ENCODE data around the gene UPF1. TPM values are rescaled to one million over a fixed set of nuclear protein-coding genes. Genes with fewer than 3 reads are reported as not detected.

UPF1 gene
- total and polyA plus RNA-seq, 7 donors: 27.6 to 62.1 (median 49.0) TPM

DNA sequence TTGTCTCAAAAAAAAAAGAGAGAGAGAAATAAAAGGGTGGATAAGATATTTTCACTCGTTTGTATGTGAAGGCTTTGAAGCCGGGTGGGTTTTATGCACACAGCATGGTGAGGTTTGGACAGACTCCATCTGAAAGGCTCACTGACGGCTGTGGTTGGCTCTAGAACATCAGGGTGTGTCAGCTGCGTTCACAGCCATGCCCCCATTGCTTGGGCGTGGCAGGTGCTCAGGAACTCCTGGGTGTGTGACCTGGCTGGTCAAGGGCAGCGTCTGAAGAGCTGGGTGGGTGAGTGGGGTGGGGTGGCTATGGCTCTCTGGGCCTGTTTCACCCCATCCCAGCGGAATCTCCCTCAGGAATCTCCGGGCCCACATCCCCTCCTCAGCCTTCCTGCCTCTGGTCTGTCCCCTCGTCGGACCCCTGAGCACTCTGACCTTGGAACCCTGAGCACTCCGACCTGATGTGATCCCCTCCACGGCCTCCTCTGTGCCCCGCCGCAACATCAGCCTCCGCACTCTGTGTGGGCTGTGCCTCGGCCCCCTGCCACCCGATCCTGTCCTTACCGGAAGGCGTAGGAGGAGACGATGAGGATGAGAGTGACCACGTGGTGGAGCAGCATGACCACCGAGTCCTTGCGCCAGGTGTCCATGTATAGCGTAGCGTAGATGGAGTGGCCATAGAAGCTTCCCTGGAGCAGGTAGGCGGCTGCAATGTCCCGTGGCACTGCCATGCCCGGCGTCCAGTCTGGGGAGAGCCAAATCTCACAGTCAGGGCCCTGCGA is 52.0 kb downstream of the UPF1 start:
- no peaks in the 10 kb centered on the region for H3K36me3 ChIP-seq
- WGBS, 2 donors: 41 to 81% methylated on average over 30 of the region's 30 CpGs
- TF ChIP-seq POLR2AphosphoS5 (IDR thresholded peaks at IDR 0.05): no peak
- no peak for TF ChIP-seq EP300 (IDR thresholded peaks at IDR 0.05)
- TF ChIP-seq POLR2A (IDR thresholded peaks at IDR 0.05): no peak
- TF ChIP-seq, protein P1, sequence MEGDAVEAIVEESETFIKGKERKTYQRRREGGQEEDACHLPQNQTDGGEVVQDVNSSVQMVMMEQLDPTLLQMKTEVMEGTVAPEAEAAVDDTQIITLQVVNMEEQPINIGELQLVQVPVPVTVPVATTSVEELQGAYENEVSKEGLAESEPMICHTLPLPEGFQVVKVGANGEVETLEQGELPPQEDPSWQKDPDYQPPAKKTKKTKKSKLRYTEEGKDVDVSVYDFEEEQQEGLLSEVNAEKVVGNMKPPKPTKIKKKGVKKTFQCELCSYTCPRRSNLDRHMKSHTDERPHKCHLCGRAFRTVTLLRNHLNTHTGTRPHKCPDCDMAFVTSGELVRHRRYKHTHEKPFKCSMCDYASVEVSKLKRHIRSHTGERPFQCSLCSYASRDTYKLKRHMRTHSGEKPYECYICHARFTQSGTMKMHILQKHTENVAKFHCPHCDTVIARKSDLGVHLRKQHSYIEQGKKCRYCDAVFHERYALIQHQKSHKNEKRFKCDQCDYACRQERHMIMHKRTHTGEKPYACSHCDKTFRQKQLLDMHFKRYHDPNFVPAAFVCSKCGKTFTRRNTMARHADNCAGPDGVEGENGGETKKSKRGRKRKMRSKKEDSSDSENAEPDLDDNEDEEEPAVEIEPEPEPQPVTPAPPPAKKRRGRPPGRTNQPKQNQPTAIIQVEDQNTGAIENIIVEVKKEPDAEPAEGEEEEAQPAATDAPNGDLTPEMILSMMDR (IDR thresholded peaks at IDR 0.05): no peak

DNA sequence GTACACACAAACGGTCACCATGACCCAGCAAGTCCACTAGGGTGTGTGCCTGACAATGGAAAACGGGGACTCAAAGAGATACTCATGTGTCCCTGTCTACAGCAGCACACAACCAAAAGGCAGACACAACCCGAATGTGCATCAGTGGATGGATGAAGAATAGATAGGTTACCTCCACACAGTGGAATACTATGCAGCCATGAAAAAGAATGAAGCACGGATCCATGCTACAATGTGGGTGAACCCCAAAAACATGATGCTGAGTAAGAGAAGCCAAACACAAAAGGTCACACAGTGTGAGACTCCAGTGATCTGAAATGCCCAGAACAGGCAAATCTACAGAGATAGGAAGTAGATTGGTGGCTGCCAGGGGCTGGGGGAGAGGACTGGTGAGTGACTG is 55.2 kb downstream of the UPF1 start:
- Histone ChIP-seq H3K9me3 (no peaks in the 10 kb centered on the region), H3K27me3 (no peaks in the 10 kb centered on the region), H3K4me3 (no peak overlapping the region), H3K27ac (no peak overlapping the region), H3K4me1 (no peaks in the 10 kb centered on the region), H3K36me3 (no peaks in the 10 kb centered on the region)
- 83 to 88% methylated on average over 4 of the region's 4 CpGs for whole genome bisulfite sequencing, 2 donors
- TF ChIP-seq, protein P1 (IDR thresholded peaks at IDR 0.05): no peak
- TF ChIP-seq EP300 (IDR thresholded peaks at IDR 0.05) (no peak), POLR2A (IDR thresholded peaks at IDR 0.05) (no peak), POLR2AphosphoS5 (IDR thresholded peaks at IDR 0.05) (no peak)
- DNase-seq: no peak
- intact Hi-C loops (cut with DNase I): no loop called here

More for the DNA sequence above, 52.0 kb downstream of the UPF1 start:
- H3K27ac ChIP-seq: no peak overlapping the region
- DNase-seq: no peak
- H3K27me3 ChIP-seq: no peaks in the 10 kb centered on the region
- intact Hi-C loops (cut with DNase I): no loop called here
- no peak overlapping the region for H3K4me3 ChIP-seq
- H3K9me3 ChIP-seq: no peaks in the 10 kb centered on the region
- H3K4me1 ChIP-seq: no peaks in the 10 kb centered on the region

DNA sequence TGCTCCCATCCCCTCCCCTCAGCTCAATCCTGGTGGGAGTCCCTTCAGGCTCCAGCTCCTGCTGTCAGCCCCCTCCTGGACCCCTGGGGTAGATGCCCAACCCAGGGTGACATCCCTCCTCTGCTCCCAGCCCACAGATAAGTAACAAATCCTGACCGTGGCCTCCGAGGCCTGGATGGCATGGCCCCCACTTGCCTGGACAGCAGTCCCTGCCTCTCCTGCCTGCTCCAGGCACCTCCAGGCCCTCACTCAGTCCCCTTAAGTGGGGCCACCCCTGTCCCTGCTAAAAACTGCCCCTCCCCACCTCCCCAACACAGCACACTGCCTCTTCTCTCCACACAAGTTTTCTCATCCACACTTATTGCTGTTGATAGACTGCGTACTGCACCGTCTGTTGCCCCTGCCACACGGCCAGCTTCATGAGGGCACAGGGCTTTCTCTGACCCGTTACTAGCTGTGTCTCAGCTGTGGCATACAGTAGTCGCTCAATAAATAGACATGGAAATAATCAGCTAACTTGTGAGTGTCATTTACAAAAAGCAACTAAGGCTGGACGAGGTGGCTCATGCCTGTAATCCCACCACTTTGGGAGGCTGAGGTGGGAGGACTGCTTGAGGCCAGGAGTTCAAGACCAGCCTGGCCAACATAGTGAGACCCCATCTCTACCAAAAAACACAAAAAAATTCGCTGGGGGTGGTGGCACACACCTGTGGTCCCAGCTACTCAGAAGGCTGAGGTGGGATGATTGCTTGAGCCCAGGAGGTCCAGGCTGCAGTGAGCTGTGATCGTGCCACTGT is 58.4 kb downstream of the UPF1 start:
- intact Hi-C loops (cut with DNase I): no loop called here
- Histone ChIP-seq H3K4me3 (no peak overlapping the region), H3K9me3 (no peaks in the 10 kb centered on the region), H3K36me3 (no peaks in the 10 kb centered on the region), H3K4me1 (peaks cover 0 to 16% (median 11%) of the 10 kb centered on the region in 4 donors), H3K27ac (no peak overlapping the region), H3K27me3 (peaks cover 14 to 20% (median 18%) of the 10 kb centered on the region in 3 donors)
- no peak for DNase-seq
- no peak for TF ChIP-seq EP300 (IDR thresholded peaks at IDR 0.05)
- TF ChIP-seq, protein P1 (IDR thresholded peaks at IDR 0.05): no peak
- TF ChIP-seq POLR2A (IDR thresholded peaks at IDR 0.05): no peak
- no peak for TF ChIP-seq POLR2AphosphoS5 (IDR thresholded peaks at IDR 0.05)
- WGBS, 2 donors: 69 to 80% methylated on average over 10 of the region's 10 CpGs

DNA sequence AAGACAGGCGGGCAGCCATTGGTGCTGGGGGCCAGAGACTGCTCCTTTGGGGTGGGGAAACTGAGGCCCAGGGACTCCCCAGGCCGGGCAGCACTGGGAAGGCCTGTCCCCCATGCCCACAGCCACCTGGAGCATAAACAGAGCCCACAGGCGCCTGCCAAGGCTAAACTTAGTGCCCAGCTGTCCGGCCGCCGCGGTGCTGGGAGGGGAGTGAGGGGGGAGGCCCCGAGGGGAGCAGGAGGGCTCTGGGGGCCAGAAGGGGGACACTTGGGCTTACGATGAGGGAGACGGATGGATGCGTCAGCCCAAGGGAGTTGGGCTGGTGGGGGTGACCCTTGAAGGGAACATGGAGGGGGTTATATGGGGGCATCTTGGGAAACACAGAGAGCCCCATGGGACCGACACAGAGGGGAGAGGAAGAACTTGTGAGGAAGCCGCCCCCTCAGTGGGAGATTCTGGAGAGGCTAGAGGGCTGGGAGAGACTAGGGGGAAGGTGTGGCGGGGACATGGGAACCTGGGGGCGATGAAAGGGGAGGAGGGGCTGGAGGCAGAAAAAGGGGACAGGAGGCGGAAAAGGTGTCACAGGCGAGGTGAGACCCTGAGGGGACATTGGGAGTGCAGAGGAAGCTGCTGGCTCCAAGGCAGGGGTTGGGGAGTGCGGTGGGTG is 62.0 kb downstream of the UPF1 start:
- TF ChIP-seq EP300 (IDR thresholded peaks at IDR 0.05): no peak
- TF ChIP-seq, protein P1 (IDR thresholded peaks at IDR 0.05): no peak
- Histone ChIP-seq H3K9me3 (no peaks in the 10 kb centered on the region), H3K27ac (peak overlapping the region in 1 of 4 donors; percentile 14), H3K4me3 (no peak overlapping the region), H3K4me1 (peaks cover 0 to 27% (median 22%) of the 10 kb centered on the region in 4 donors), H3K27me3 (peaks cover 19 to 50% (median 32%) of the 10 kb centered on the region in 3 donors), H3K36me3 (peaks cover 0 to 4% (median 0%) of the 10 kb centered on the region in 4 donors)
- intact Hi-C loops (cut with DNase I): no loop called here
- WGBS, 2 donors: 53 to 57% methylated on average over 18 of the region's 18 CpGs
- DNase-seq: no peak
